Caco-2 (cell line): ENCODE measurements around the gene NFIC. TPM values are rescaled to one million over a fixed set of nuclear protein-coding genes. Genes with fewer than 3 reads are reported as not detected.

ENCODE experiments used
- BruUV-seq: library from RNA; stranded (reverse); fragments of 400-500 nt; replicated peaks from 2 replicates; lab custom pipeline; 2021; lab: Mats Ljungman, UMichigan
- CTCF ChIA-PET: fragments of 300-600 bp; sonication (Branson Sonifier 250); formaldehyde crosslinking; loops from one replicate; lab custom pipeline; 2022; ENCODE audit warnings: antibody characterized with exemption; lab: Charles Lee
- POLR2A ChIA-PET: fragments of 300-600 bp; sonication (Branson Sonifier 250); formaldehyde crosslinking; loops from one replicate; lab custom pipeline; 2022; ENCODE audit warnings: antibody characterized with exemption; lab: Charles Lee
- DNase-seq, 2 experiments: peaks; one replicate each; pipeline versions ENCODE4 v3.0.0 to v3.0.0-alpha.2; 2020 to 2022
- H3K27me3 ChIP-seq: replicated peaks from 2 replicates; pipeline ENCODE4 v1.6.0; 2011; ENCODE audit warnings: low read length; ENCODE audit not compliant: control insufficient read depth, insufficient read depth
- H3K36me3 ChIP-seq: 2 replicates; pipeline ENCODE4 v1.5.1; 2011; ENCODE audit warnings: low read length; ENCODE audit not compliant: control insufficient read depth, insufficient read depth
- H3K4me1 ChIP-seq: fragments of 250-450 bp; sonication (Bioruptor Pico); 2 replicates; pipeline ENCODE4 v1.5.1; 2020; ENCODE audit warnings: mild to moderate bottlenecking
- H3K4me3 ChIP-seq: 2 replicates; pipeline ENCODE4 v1.5.1; 2011; ENCODE audit warnings: low read depth, mild to moderate bottlenecking, control low read depth, low read length
- H3K9me3 ChIP-seq: fragments of 250-450 bp; sonication (Bioruptor Pico); 2 replicates; pipeline ENCODE4 v1.5.1; 2020; ENCODE audit warnings: mild to moderate bottlenecking, moderate library complexity
- H3K27ac Mint-ChIP-seq: one replicate; pipeline ENCODE4 v1.8.0; 2022; ENCODE audit warnings: mixed read lengths; ENCODE audit not compliant: unreplicated experiment
- H3K27me3 Mint-ChIP-seq: one replicate; pipeline ENCODE4 v1.8.0; 2022; ENCODE audit warnings: mixed read lengths; ENCODE audit not compliant: insufficient read depth, unreplicated experiment
- H3K36me3 Mint-ChIP-seq: one replicate; pipeline ENCODE4 v1.8.0; 2022; ENCODE audit warnings: mild to moderate bottlenecking, mixed read lengths; ENCODE audit not compliant: insufficient read depth, unreplicated experiment
- H3K4me1 Mint-ChIP-seq: one replicate; pipeline ENCODE4 v1.8.0; 2022; ENCODE audit warnings: low read depth, mixed read lengths; ENCODE audit not compliant: unreplicated experiment
- H3K4me3 Mint-ChIP-seq: one replicate; pipeline ENCODE4 v1.8.0; 2022; ENCODE audit warnings: mild to moderate bottlenecking, moderate library complexity, mixed read lengths; ENCODE audit not compliant: unreplicated experiment
- H3K9me3 Mint-ChIP-seq: one replicate; pipeline ENCODE4 v1.8.0; 2022; ENCODE audit warnings: mixed read lengths; ENCODE audit not compliant: unreplicated experiment
- CTCF ChIP-seq, 2 experiments: fragments of 200-600 bp in 1 of 2; IDR thresholded peaks; 1 replicate in 1 of 2; 2 replicates in 1 of 2; pipeline versions ENCODE4 v1.5.1 to v1.8.0; 2011 to 2022; ENCODE audit warnings: antibody characterized with exemption in 1 of 2, control low read depth in 1 of 2, inconsistent platforms in 1 of 2, low read depth in 1 of 2, low read length in 1 of 2, mild to moderate bottlenecking in 1 of 2, moderate library complexity in 1 of 2; ENCODE audit not compliant: insufficient read depth in 1 of 2, severe bottlenecking in 1 of 2, unreplicated experiment in 1 of 2
- intact Hi-C: fragments of 100-400 bp; cut with micrococcal nuclease; formaldehyde crosslinking; loops from one replicate; pipeline ENCODE4 v1.10.0; 2022; ENCODE audit not compliant: unreplicated experiment
- total RNA-seq: library from RNA; stranded (reverse); gene quantifications from 2 replicates; pipeline ENCODE4 v1.2.3, GENCODE V29; 2022

Gene NFIC
- total RNA-seq, 1 experiment from 2014 or later: 5.1 TPM

- no peak overlapping the region for H3K4me3 ChIP-seq
- BruUV-seq: no TSS peak
- ChIA-PET CTCF (interaction anchor here (0.5 kb wide), 1 partner anchor 13 kb away, joined by 12 read pairs; no protein-coding TSS in a partner anchor), POLR2A (no interaction called here)
- no peaks in the 10 kb centered on the region for H3K27me3 ChIP-seq
- H3K36me3 ChIP-seq: no peaks in the 10 kb centered on the region
- DNase-seq: no peak
- Mint-ChIP-seq H3K27ac (peak overlapping the region; percentile 26), H3K27me3 (no peaks in the 10 kb centered on the region), H3K9me3 (no peaks in the 10 kb centered on the region), H3K4me1 (no peaks in the 10 kb centered on the region), H3K4me3 (no peak overlapping the region), H3K36me3 (peaks cover 25% of the 10 kb centered on the region)
- H3K9me3 ChIP-seq: no peaks in the 10 kb centered on the region
- no peaks in the 10 kb centered on the region for H3K4me1 ChIP-seq
- intact Hi-C loops: no loop called here
- no peak for TF ChIP-seq CTCF (IDR thresholded peaks at IDR 0.05; ENCODE audit: insufficient read depth in 1 of 2, low read depth in 1 of 2, low read length in 1 of 2, severe bottlenecking in 1 of 2, unreplicated experiment in 1 of 2)
Observed at GRCh38 chr19:3492131-3492839, 125.9 kb downstream of the NFIC start.

GRCh38 chr19:3492919-3493318 is 126.5 kb downstream of the NFIC start:
- intact Hi-C loops: no loop called here
- Mint-ChIP-seq H3K4me1 (peaks cover 2% of the 10 kb centered on the region), H3K4me3 (no peak overlapping the region), H3K27ac (peak overlapping the region; percentile 65), H3K27me3 (no peaks in the 10 kb centered on the region), H3K36me3 (peaks cover 28% of the 10 kb centered on the region), H3K9me3 (no peaks in the 10 kb centered on the region)
- ChIA-PET CTCF (no interaction called here), POLR2A (no interaction called here)
- Histone ChIP-seq H3K9me3 (no peaks in the 10 kb centered on the region), H3K4me1 (no peaks in the 10 kb centered on the region), H3K27me3 (no peaks in the 10 kb centered on the region), H3K36me3 (no peaks in the 10 kb centered on the region), H3K4me3 (no peak overlapping the region)
- no TSS peak for BruUV-seq
- TF ChIP-seq CTCF (IDR thresholded peaks at IDR 0.05; ENCODE audit: insufficient read depth in 1 of 2, low read depth in 1 of 2, low read length in 1 of 2, severe bottlenecking in 1 of 2, unreplicated experiment in 1 of 2): no peak
- DNase-seq: no peak

GRCh38 chr19:3493651-3494050 is 127.3 kb downstream of the NFIC start:
- no peaks in the 10 kb centered on the region for H3K9me3 Mint-ChIP-seq
- intact Hi-C loops: no loop called here
- TF ChIP-seq CTCF (IDR thresholded peaks at IDR 0.05; ENCODE audit: insufficient read depth in 1 of 2, low read depth in 1 of 2, low read length in 1 of 2, severe bottlenecking in 1 of 2, unreplicated experiment in 1 of 2): no peak
- H3K27me3 Mint-ChIP-seq: no peaks in the 10 kb centered on the region
- H3K36me3 ChIP-seq: no peaks in the 10 kb centered on the region
- no peak overlapping the region for H3K4me3 Mint-ChIP-seq
- peaks cover 3% of the 10 kb centered on the region; the same call in 1 of the 2 replicates for H3K4me1 ChIP-seq
- no peaks in the 10 kb centered on the region for H3K27me3 ChIP-seq
- H3K36me3 Mint-ChIP-seq: peaks cover 31% of the 10 kb centered on the region
- H3K27ac Mint-ChIP-seq: peak overlapping the region; percentile 65
- no peaks in the 10 kb centered on the region for H3K9me3 ChIP-seq
- ChIA-PET POLR2A (no interaction called here), CTCF (no interaction called here)
- H3K4me3 ChIP-seq: no peak overlapping the region
- peaks cover 5% of the 10 kb centered on the region for H3K4me1 Mint-ChIP-seq
- DNase-seq: no peak
- BruUV-seq: no TSS peak
